ENCODE results near the gene NDST1. TPM values are rescaled to one million over a fixed set of nuclear protein-coding genes. Genes with fewer than 3 reads are reported as not detected.

The NDST1 gene
- total RNA-seq, 6 donors from 2014 or later, result 81.7 to 265 (median 166) TPM

DNA sequence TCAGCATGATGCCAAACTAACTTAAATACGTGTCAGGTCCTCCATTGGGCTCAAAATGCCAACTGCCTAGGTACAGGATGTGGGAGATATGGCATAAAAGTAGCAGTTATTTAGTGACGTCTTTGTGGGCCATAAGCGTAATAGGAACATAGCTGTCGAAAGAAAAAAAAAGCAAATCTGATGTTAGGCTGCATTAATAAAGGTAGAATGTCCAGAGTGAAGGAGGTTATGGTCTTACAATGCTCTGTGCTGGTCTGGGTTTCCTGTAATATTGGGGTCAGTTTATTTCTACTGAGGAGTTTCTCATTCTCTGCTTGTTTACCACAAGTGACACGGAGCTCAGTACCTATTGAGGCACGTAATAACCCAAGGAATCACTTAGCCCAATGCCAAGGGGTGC, 99.2 kb downstream of the NDST1 start:
- Histone ChIP-seq H3K27ac (no peak overlapping the region), H3K9me3 (no peaks in the 10 kb centered on the region), H3K36me3 (no peaks in the 10 kb centered on the region), H3K4me1 (peaks cover 0 to 17% (median 16%) of the 10 kb centered on the region in 4 donors), H3K27me3 (no peaks in the 10 kb centered on the region), H3K4me3 (no peak overlapping the region)
- WGBS, 2 donors, result 89 to 91% methylated on average over 6 of the region's 6 CpGs
- DNase-seq (no peak), ATAC-seq (ENCODE audit: low FRiP score in 2 of 2) (no peak)
- TF ChIP-seq EP300 (IDR thresholded peaks at IDR 0.05) (no peak), CTCF (IDR thresholded peaks at IDR 0.05) (no peak), POLR2A (IDR thresholded peaks at IDR 0.05) (no peak), POLR2AphosphoS5 (IDR thresholded peaks at IDR 0.05) (no peak)

Other genes starting within 250 kb of the NDST1 start
- gene CAMK2A, start 218.4 kb upstream of the NDST1 start, total RNA-seq, result 1 to 10 TPM in 4 of 6 donors, under 1 TPM in 1, not detected in 1; 0.29 to 2.4 (median 1.8) TPM
- 1 to 10 TPM in 5 of 6 donors, under 1 TPM in 1; 0.78 to 6.3 (median 2.8) TPM for gene ARSI, start 205.2 kb upstream of the NDST1 start, total RNA-seq
- 10 to 100 TPM; 21.7 to 71.2 (median 30.4) TPM for gene TCOF1, start 150.4 kb upstream of the NDST1 start, total RNA-seq
- 1,000 to 10,000 TPM in 5 of 6 donors, 100 to 1,000 TPM in 1; 957 to 4,783 (median 3,180) TPM for gene CD74, start 95.2 kb upstream of the NDST1 start, total RNA-seq
- 1,000 to 10,000 TPM in 5 of 6 donors, 100 to 1,000 TPM in 1; 806 to 1,982 (median 1,727) TPM for gene RPS14, start 58.4 kb upstream of the NDST1 start, total RNA-seq
- gene SYNPO, start 132.5 kb downstream of the NDST1 start, total RNA-seq, result 100 to 1,000 TPM in 2 of 6 donors, 10 to 100 TPM in 4; 41.9 to 150 (median 84.3) TPM
- gene MYOZ3, start 153.1 kb downstream of the NDST1 start, total RNA-seq, result 1 to 10 TPM in 2 of 6 donors, under 1 TPM in 3, not detected in 1; 0.61 to 2.8 (median 0.89) TPM
- gene RBM22, start 192.9 kb downstream of the NDST1 start, total RNA-seq, result 10 to 100 TPM; 22.6 to 46.7 (median 37.6) TPM